Measurements from ENCODE around the gene GJD4.

GJD4 gene

GRCh38 chr10:35657621-35658020 lies 52.5 kb downstream of the GJD4 start:
- DNase-seq (ENCODE audit: low spot score): no peak

Data from AG20443 (cell line).